Omental fat pad (tissue), 4 donors: ENCODE measurements around the gene SMCO3. TPM values are rescaled to one million over a fixed set of nuclear protein-coding genes. Genes with fewer than 3 reads are reported as not detected.

Source experiments
- ATAC-seq: fragments of 150-250 bp; one replicate; pipeline ENCODE4 v1.9.1; 2016; ENCODE audit warnings: mild to moderate bottlenecking, moderate library complexity; ENCODE audit not compliant: low FRiP score
- DNase-seq: peaks from one replicate; pipeline ENCODE4 v3.0.0-alpha.2; 2019; ENCODE audit warnings: low spot score
- CTCF ChIP-seq, 3 donors: fragments of 450-650 bp; IDR thresholded peaks; one replicate each; pipeline ENCODE4 v1.5.1; 2016 to 2017; ENCODE audit warnings: antibody characterized with exemption in 3 of 3, mild to moderate bottlenecking in 3 of 3, moderate library complexity in 2 of 3
- total RNA-seq, 4 donors: library from RNA; depleted of rRNA; stranded (reverse); fragments of >200 nt; gene quantifications; one replicate each; pipeline ENCODE4 v1.1.0, GENCODE V29; 2016

The SMCO3 gene
- total RNA-seq, 4 donors from 2014 or later: not detected

DNA sequence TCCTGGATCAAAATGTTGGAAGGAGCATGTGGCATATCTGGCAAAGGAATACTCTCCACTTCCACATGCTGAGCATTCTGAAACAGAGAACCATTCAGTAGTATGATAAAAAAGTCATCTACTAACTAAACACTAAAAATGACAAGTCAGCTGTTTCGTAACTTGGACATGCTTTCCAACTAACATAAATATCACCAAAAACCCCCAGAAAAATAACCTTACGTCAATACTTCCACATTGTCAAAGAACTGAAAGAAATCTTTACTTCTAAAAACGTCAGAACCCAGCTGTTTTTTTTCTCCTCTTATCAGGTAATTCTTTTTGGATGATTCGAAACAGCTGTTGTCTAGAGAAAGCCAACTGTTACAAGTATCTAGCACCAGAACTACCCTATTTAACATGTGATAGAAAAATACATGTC is 18.9 kb downstream of the SMCO3 start:
- no peak for TF ChIP-seq CTCF (IDR thresholded peaks at IDR 0.05)
- ATAC-seq (no peak), DNase-seq (no peak)

DNA sequence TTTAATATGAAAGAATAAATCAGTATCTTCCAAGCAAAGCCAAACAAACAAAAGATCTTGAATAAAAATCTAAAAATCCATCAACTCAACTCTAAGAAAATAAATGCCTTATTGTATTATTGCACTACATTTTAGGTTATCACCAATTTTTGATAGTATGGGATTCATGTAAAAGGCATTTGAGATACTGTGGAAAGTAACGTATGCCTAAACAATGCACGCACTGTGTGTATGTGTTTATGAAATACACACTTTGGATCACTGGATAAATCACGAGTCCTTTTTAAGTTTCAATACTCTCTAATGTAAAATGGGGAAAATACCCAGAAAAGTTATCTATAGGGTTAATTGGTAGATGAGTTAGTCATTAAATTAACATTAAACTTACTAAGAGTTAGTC is 28.4 kb downstream of the SMCO3 start:
- no peak for DNase-seq
- TF ChIP-seq CTCF (IDR thresholded peaks at IDR 0.05): no peak
- ATAC-seq: no peak

DNA sequence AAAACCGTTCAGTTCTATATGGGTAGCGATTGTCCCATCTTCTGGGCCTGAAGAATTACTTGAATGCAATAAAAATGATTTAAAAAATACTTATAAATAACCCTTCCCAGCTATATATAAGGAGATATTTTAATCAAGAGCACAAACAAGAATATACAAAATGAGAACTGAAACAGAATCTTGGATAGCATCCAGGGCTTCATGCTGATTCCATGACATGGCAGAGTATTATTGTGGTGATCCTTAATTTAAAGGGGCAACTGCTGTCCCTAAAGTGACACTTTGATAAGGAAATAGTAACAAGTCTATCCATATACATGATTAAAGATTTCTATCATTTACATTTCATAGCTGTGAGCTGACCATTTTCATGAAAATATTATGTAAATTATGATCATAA is 29.5 kb downstream of the SMCO3 start:
- no peak for TF ChIP-seq CTCF (IDR thresholded peaks at IDR 0.05)
- DNase-seq (no peak), ATAC-seq (no peak)

DNA sequence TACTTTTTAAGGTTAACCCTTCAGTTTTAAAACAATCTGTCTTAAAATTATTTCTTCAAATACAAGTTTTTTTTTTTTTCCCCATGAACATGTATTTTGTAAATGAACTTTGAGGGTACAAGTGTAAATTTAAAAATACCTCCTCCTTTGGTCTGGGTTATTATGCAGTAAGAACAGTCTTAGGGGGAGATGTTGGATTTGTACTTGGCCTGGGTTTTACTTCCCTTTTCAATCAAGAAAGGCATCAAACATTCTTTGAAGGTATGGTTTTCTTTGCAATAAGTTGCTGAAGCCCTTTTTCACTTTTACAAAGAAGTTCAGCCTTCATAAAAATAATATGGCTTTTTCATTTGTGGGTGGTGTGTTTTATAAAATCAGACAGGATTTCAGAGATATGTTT is 31.2 kb downstream of the SMCO3 start:
- DNase-seq: no peak
- ATAC-seq: no peak
- no peak for TF ChIP-seq CTCF (IDR thresholded peaks at IDR 0.05)

GRCh38 chr12:14781563-14781962 is 32.4 kb downstream of the SMCO3 start:
- DNase-seq (no peak), ATAC-seq (no peak)
- no peak for TF ChIP-seq CTCF (IDR thresholded peaks at IDR 0.05)

DNA sequence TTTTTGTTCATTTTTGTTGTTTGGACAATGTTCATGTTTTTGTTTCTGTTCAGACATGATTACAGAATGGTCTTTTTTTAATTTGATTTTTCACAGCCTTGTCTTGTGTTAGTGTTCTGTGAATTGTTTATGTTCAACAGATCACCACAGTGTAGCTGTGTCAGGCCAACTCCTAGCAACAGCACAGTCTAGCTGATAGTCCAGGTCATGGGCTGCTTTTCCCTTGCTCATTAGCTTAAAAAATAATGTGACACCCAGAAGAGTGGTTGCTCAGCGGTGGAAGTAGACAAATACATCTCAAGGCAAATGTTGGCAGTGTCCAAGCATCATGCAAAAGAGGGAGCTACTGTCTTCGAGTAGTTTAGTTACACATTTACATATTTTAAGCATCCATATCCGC is 33.1 kb downstream of the SMCO3 start:
- DNase-seq (no peak), ATAC-seq (no peak)
- TF ChIP-seq CTCF (IDR thresholded peaks at IDR 0.05): no peak

GRCh38 chr12:14779834-14780233 is 34.1 kb downstream of the SMCO3 start:
- TF ChIP-seq CTCF (IDR thresholded peaks at IDR 0.05): no peak
- ATAC-seq (no peak), DNase-seq (no peak)
